Measurements from ENCODE around the gene PLA2R1.
A peak's percentile ranks its signal among the peaks of the same experiment; 100 is the strongest.

PLA2R1 gene

DNA sequence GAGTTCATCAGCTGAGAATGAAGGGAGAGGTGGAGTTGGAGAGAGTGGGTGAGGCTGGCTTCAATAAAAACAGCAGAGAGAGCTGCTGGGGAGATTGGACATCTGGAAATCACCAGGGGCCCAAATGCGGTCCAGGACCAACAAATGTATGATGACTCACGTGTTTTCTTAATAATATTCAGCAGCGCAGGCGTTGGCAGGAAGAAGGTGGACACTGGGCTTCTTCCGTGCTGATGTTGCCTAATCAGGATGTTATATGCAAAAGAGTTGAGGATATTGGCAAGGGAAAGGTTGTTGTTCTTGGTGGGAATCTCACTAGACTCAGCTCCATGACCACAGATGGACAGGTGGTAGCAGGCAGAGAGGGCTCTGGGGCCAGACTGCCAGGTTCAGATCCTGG is 12.8 kb upstream of the PLA2R1 start:
- no peak overlapping the region for H2AK5ac ChIP-seq (ENCODE audit: low read length)
- H2BK5ac ChIP-seq (ENCODE audit: low read depth, low read length, poor library complexity) = no peak overlapping the region
- no peak overlapping the region for H2BK120ac ChIP-seq (ENCODE audit: insufficient read depth, low read length, poor library complexity)
- H4K12ac ChIP-seq (ENCODE audit: low read depth, low read length) = no peak overlapping the region
- H3K27me3 ChIP-seq (ENCODE audit: insufficient read depth, low read length) = no peaks in the 10 kb centered on the region
- H3K18ac ChIP-seq (ENCODE audit: low read length) = no peak overlapping the region
- H3K4me3 ChIP-seq (ENCODE audit: low read depth, low read length) = no peak overlapping the region
- no peak overlapping the region for H3K4me2 ChIP-seq (ENCODE audit: low read length)
- peaks cover 0 to 2% of the 10 kb centered on the region in 2 experiments for H3K36me3 ChIP-seq (ENCODE audit: control insufficient read depth in 1 of 2, insufficient read depth in 2 of 2, low read length in 2 of 2)
- WGBS (ENCODE audit: extremely low coverage, insufficient coverage, insufficient read length) = no CpG with 5 or more reads among the region's 5 CpGs
- no peak for DNase-seq
- no peak overlapping the region for H3K4ac ChIP-seq (ENCODE audit: low read depth, low read length)
- no peak overlapping the region for H3K27ac ChIP-seq (ENCODE audit: low read depth, low read length)
- no peak overlapping the region for H3K14ac ChIP-seq (ENCODE audit: low read length)
- peaks cover 2% of the 10 kb centered on the region for H3K9me3 ChIP-seq (ENCODE audit: insufficient read depth, low read depth, low read length)
- H2BK12ac ChIP-seq (ENCODE audit: low read length) = no peak overlapping the region
- no peak overlapping the region for H3K9ac ChIP-seq (ENCODE audit: low read length)
- H3K79me1 ChIP-seq (ENCODE audit: low read length) = no peaks in the 10 kb centered on the region
- no peaks in the 10 kb centered on the region for H3K4me1 ChIP-seq (ENCODE audit: control insufficient read depth in 1 of 2, insufficient read depth in 2 of 2, low read length in 2 of 2)
- H2AFZ ChIP-seq (ENCODE audit: insufficient read depth, low read length, poor library complexity) = no peak overlapping the region
- H3K23ac ChIP-seq (ENCODE audit: low read length) = no peak overlapping the region
- H4K8ac ChIP-seq (ENCODE audit: low read depth, low read length) = no peak overlapping the region
- H4K91ac ChIP-seq (ENCODE audit: low read depth, low read length) = no peak overlapping the region
- no peaks in the 10 kb centered on the region for H3K79me2 ChIP-seq (ENCODE audit: control insufficient read depth, insufficient read depth, low read length, poor library complexity)

DNA sequence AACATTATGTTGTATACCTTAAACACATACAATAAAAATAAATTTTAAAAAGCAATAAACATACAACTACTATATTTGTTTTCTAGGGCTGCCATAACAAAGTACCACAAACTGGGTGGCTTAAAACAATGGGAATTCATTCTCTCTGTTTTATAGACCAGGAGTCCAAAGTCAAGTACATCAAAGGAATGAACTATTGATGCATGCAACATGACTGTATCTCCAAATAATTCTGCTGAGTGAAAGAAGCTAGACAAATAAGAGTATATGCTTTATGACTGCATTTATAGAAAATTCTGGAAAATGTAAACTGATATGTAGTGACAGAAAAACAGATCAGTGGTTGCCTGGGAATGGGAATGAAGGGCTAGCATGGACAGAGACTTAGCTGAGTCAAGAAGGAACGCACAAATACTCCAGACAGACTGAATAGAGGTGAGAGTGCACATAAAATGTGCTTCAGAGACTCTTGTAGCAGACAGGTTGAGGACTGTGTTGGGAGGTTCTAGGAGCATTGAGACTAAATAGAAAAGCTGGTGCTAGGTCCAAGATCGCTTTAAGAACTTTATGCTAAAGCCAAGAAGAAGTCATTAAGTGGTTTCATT is 11.0 kb upstream of the PLA2R1 start:
- Histone ChIP-seq H3K23ac (ENCODE audit: low read length) (peak overlapping the region; percentile 85), H4K91ac (ENCODE audit: low read depth, low read length) (no peak overlapping the region), H3K79me1 (ENCODE audit: low read length) (no peaks in the 10 kb centered on the region), H3K4me1 (ENCODE audit: control insufficient read depth in 1 of 2, insufficient read depth in 2 of 2, low read length in 2 of 2) (no peaks in the 10 kb centered on the region), H2BK5ac (ENCODE audit: low read depth, low read length, poor library complexity) (no peak overlapping the region), H3K36me3 (ENCODE audit: control insufficient read depth in 1 of 2, insufficient read depth in 2 of 2, low read length in 2 of 2) (peaks cover 0 to 2% of the 10 kb centered on the region in 2 experiments), H3K9ac (ENCODE audit: low read length) (no peak overlapping the region), H3K9me3 (ENCODE audit: insufficient read depth, low read depth, low read length) (peaks cover 2% of the 10 kb centered on the region), H3K27me3 (ENCODE audit: insufficient read depth, low read length) (no peaks in the 10 kb centered on the region), H3K18ac (ENCODE audit: low read length) (no peak overlapping the region), H4K12ac (ENCODE audit: low read depth, low read length) (no peak overlapping the region), H3K4me3 (ENCODE audit: low read depth, low read length) (no peak overlapping the region), H3K4me2 (ENCODE audit: low read length) (no peak overlapping the region), H3K27ac (ENCODE audit: low read depth, low read length) (no peak overlapping the region), H2BK12ac (ENCODE audit: low read length) (no peak overlapping the region), H3K14ac (ENCODE audit: low read length) (no peak overlapping the region), H3K79me2 (ENCODE audit: control insufficient read depth, insufficient read depth, low read length, poor library complexity) (no peaks in the 10 kb centered on the region), H2AFZ (ENCODE audit: insufficient read depth, low read length, poor library complexity) (no peak overlapping the region), H2AK5ac (ENCODE audit: low read length) (no peak overlapping the region), H3K4ac (ENCODE audit: low read depth, low read length) (no peak overlapping the region), H4K8ac (ENCODE audit: low read depth, low read length) (no peak overlapping the region), H2BK120ac (ENCODE audit: insufficient read depth, low read length, poor library complexity) (no peak overlapping the region)
- DNase-seq = peak; percentile 6 to 51
- no CpG with 5 or more reads among the region's 2 CpGs for WGBS (ENCODE audit: extremely low coverage, insufficient coverage, insufficient read length)

DNA sequence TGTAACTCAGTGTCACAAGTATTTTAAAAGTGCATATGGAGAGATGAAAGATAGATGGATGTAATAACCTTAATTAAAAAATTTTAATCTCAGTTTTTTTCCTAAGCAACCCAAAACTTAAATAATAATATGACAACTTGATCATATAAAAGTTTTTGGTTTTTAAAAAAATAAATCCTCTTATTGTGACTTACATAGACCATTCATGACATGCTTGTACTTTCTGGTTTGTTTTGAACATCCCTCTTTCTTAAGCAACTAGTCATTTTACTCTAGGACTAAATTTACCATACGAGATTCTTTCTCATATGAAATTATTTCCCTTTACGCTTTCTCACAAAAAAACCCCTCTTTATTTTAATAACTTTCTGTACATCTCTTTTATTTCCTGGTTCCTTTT is 6.5 kb upstream of the PLA2R1 start:
- Histone ChIP-seq H3K27ac (ENCODE audit: low read depth, low read length) (no peak overlapping the region), H4K12ac (ENCODE audit: low read depth, low read length) (no peak overlapping the region), H2BK12ac (ENCODE audit: low read length) (no peak overlapping the region), H3K9me3 (ENCODE audit: insufficient read depth, low read depth, low read length) (peaks cover 2% of the 10 kb centered on the region), H3K23ac (ENCODE audit: low read length) (no peak overlapping the region), H2BK5ac (ENCODE audit: low read depth, low read length, poor library complexity) (no peak overlapping the region), H3K9ac (ENCODE audit: low read length) (no peak overlapping the region), H2AFZ (ENCODE audit: insufficient read depth, low read length, poor library complexity) (no peak overlapping the region), H3K4me3 (ENCODE audit: low read depth, low read length) (no peak overlapping the region), H3K27me3 (ENCODE audit: insufficient read depth, low read length) (no peaks in the 10 kb centered on the region), H3K18ac (ENCODE audit: low read length) (no peak overlapping the region), H2AK5ac (ENCODE audit: low read length) (no peak overlapping the region), H4K91ac (ENCODE audit: low read depth, low read length) (no peak overlapping the region), H3K36me3 (ENCODE audit: control insufficient read depth in 1 of 2, insufficient read depth in 2 of 2, low read length in 2 of 2) (no peaks in the 10 kb centered on the region), H4K8ac (ENCODE audit: low read depth, low read length) (no peak overlapping the region), H3K4me2 (ENCODE audit: low read length) (no peak overlapping the region), H3K4ac (ENCODE audit: low read depth, low read length) (no peak overlapping the region), H3K79me1 (ENCODE audit: low read length) (no peaks in the 10 kb centered on the region), H3K79me2 (ENCODE audit: control insufficient read depth, insufficient read depth, low read length, poor library complexity) (no peaks in the 10 kb centered on the region), H2BK120ac (ENCODE audit: insufficient read depth, low read length, poor library complexity) (no peak overlapping the region), H3K14ac (ENCODE audit: low read length) (no peak overlapping the region), H3K4me1 (ENCODE audit: control insufficient read depth in 1 of 2, insufficient read depth in 2 of 2, low read length in 2 of 2) (no peaks in the 10 kb centered on the region)
- WGBS (ENCODE audit: extremely low coverage, insufficient coverage, insufficient read length) = 100% methylated on average over 2 of the region's 2 CpGs
- no peak for DNase-seq

DNA sequence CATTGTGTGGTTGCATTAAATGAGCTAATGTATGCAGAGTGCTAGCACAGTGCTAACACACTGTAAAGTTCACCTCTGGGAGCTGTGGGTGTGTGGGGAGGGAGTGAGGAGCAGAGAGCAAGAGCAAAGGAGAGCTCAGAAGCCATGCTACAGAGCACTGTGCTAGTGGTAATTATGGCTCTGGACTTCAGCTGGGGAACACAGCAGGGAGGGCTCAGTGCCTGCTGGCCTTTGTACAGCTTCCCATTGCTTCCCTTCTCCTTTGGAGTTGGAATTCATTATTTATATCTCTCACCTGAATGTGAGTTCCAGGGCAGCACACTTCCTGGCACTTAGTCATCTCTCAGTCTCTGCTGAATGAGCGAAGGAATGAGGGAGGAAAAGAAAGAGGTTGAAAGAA is 2.5 kb upstream of the PLA2R1 start:
- Histone ChIP-seq H2BK5ac (ENCODE audit: low read depth, low read length, poor library complexity) (no peak overlapping the region), H2AK5ac (ENCODE audit: low read length) (no peak overlapping the region), H2BK12ac (ENCODE audit: low read length) (no peak overlapping the region), H3K36me3 (ENCODE audit: control insufficient read depth in 1 of 2, insufficient read depth in 2 of 2, low read length in 2 of 2) (no peaks in the 10 kb centered on the region), H4K91ac (ENCODE audit: low read depth, low read length) (no peak overlapping the region), H3K23ac (ENCODE audit: low read length) (no peak overlapping the region), H3K27me3 (ENCODE audit: insufficient read depth, low read length) (peaks cover 8% of the 10 kb centered on the region), H3K14ac (ENCODE audit: low read length) (no peak overlapping the region), H2AFZ (ENCODE audit: insufficient read depth, low read length, poor library complexity) (no peak overlapping the region), H3K4ac (ENCODE audit: low read depth, low read length) (no peak overlapping the region), H3K4me2 (ENCODE audit: low read length) (no peak overlapping the region), H3K9ac (ENCODE audit: low read length) (no peak overlapping the region), H4K12ac (ENCODE audit: low read depth, low read length) (no peak overlapping the region), H3K18ac (ENCODE audit: low read length) (no peak overlapping the region), H2BK120ac (ENCODE audit: insufficient read depth, low read length, poor library complexity) (no peak overlapping the region), H3K4me1 (ENCODE audit: control insufficient read depth in 1 of 2, insufficient read depth in 2 of 2, low read length in 2 of 2) (peaks cover 8 to 11% of the 10 kb centered on the region in 2 experiments), H4K8ac (ENCODE audit: low read depth, low read length) (no peak overlapping the region), H3K4me3 (ENCODE audit: low read depth, low read length) (no peak overlapping the region), H3K27ac (ENCODE audit: low read depth, low read length) (no peak overlapping the region), H3K79me1 (ENCODE audit: low read length) (peaks cover 3% of the 10 kb centered on the region), H3K9me3 (ENCODE audit: insufficient read depth, low read depth, low read length) (no peaks in the 10 kb centered on the region), H3K79me2 (ENCODE audit: control insufficient read depth, insufficient read depth, low read length, poor library complexity) (no peaks in the 10 kb centered on the region)
- DNase-seq = no peak
- WGBS (ENCODE audit: extremely low coverage, insufficient coverage, insufficient read length) = no CpG with 5 or more reads among the region's 1 CpG
